Stimulated activated CD8-positive, alpha-beta memory T cell treated with anti-CD3 and anti-CD28 coated beads, Interleukin-2, amount 100 ng/mL, for 48 hours (primary cell): ENCODE data around the gene AKAP6.

Source experiments
- DNase-seq, 2 donors: peaks; one replicate each; pipeline ENCODE4 v3.0.0-alpha.2; 2020; ENCODE audit warnings: low read depth in 2 of 2

Gene AKAP6

DNA sequence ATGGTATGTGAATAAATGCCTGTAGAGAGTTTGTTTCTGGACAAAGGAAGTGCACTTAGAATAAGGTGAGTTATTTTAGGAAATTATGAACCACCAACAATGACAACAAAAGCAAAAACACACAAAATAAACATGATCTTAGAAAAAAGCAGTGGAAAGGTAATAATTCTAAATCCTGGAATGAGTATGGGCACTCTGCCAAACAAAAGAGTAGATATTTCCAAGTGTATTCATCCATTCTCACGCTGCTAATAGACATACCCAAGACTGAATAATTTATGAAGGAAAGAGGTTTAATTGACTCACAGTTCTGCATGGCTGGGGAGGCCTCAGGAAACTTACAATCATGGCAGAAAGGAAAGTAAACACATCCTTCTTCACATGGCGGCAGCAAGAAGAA, 340.3 kb downstream of the AKAP6 start:
- DNase-seq = no peak

DNA sequence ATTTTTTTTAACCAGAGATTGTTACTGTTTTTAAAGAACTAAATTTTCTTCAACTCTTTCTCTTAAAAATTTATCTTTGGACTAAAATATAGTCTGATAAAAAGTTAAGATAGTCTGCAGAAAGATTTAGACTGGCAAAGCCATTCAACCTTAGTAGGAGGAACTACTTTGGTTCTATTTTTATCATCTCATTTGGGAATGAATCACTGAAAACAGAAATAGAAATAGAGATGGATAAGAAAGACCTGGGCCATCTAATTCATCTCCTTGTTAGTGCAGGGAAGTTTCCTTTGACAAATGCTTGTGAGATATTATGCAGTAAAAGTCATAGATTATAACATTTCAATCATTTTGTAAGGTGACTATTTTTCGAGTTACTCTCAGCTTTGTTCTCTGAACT, 346.3 kb downstream of the AKAP6 start:
- DNase-seq = no peak

DNA sequence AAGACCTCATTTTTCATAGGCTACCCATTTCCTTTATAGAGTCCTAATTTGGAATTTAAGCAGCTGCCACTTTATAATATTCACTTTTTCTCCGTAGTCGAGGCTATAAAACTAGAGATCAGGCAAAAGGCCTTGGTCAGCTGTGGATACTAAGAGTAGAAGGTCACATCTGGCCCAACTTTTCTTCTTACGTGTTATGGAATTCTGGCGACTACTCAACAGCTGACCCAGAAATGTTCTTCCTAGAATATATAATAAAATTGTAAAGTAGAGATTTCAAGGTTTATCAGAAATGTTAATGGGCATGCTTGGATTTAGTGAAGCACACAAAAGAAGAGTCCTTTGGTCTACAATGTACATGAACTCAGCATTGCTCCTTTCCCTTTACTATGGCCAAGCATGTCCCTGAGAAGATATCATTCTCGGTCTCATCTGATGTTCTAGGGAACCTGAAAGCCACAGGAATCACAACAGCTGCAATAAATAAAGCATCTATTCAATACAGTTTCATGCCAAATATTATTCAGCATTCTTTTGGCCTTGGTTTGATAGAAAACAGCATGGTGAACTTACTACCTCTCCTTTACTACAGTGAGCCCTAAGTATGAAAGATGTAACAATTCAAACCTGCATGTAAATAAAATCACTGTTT, 348.2 kb downstream of the AKAP6 start:
- DNase-seq = no peak

DNA sequence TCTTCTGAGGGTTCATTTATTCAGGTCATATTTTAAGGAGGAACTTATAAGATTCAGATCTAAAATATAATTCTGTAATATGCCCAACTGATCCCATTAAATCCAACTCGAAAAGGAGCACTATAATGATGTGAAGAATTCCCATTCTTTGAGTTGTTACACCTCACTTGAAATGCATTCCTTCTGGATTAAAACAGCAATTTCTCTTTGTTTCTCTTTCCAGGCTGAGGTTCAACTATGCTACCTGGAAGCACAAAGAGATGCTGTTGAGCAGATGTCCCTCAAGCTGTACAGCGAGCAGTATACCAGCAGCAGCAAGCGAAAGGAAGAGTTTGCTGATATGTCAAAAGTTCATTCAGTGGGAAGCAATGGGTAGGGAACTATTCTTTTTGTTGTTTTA, 349.0 kb downstream of the AKAP6 start:
- no peak for DNase-seq

DNA sequence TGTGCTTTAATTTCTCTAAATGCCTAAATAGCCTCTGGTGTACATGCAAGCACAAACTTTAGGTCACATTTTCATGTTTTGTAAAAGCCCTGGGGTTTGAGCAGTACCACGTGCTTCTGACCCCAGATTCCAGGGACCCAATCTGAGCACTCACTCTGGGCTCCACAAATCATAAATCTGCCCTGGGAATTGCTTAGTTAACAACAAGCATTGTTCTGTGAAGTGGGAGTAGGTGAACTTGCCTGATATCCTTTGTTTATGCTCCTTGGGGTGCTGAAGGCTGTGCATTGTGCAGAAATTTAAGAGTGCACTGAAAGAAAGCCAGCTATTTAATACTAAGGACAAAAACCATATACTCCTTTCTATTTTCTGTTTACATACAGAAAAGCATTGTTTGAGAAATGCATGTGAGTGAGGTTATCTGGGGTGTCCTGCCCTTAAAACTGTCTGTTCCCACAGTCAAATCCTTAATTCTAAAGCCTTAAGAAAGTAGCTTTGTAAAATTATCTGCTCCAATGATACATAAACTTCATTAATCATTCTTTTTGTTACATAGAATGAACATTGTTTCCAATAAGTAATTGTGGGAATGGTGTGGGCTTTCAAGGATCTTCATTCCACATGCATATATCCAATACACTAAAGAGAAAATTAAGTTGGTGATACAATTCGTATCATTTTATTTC, 351.0 kb downstream of the AKAP6 start:
- DNase-seq = no peak

GRCh38 chr14:32681598-32681997, 352.5 kb downstream of the AKAP6 start:
- no peak for DNase-seq

- DNase-seq = no peak
Measured at GRCh38 chr14:32682214-32682613, 353.1 kb downstream of the AKAP6 start.

- no peak for DNase-seq
Measured at GRCh38 chr14:32683679-32684078, 354.6 kb downstream of the AKAP6 start.

DNA sequence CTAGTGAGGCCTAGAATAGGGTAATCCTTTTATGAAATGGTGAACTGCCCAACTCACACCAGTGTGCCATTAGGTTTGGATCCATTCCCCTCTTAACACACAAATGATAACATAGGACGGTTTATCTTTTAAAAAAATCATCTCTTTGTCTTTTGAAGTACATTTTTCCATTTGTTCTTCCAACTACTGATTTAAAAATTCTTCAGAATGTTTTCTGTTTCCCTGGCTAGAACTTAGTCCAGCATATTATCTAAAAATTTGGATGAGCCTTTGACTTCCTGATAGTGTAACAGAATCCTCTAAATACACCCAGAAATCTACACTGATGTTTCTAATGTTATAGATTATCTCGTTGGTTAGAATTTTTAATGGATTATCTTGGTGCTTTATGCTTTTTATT, 359.8 kb downstream of the AKAP6 start:
- DNase-seq = no peak

GRCh38 chr14:32692441-32692840, 363.3 kb downstream of the AKAP6 start:
- DNase-seq = no peak

DNA sequence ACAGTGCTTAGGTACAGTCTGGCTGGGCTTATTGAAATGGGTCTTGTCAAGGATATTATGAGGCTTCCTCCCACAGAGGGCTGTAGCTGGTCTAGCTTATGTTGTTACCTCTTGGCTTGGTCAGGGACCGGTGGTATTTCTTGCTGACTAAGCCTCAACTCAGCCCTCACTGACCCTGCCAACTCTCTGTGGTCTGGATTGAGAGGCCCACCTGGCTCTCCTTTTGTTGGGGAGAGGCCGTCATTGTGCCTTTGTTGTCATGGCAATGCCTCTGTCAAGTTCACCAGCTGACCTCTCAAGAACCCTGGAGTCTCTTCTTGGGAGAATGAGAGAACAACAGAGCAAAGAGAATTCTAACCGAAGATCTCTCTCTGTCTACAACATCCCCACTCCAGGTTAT, 364.0 kb downstream of the AKAP6 start:
- DNase-seq = no peak

GRCh38 chr14:32694795-32695449, 365.8 kb downstream of the AKAP6 start:
- DNase-seq = no peak

DNA sequence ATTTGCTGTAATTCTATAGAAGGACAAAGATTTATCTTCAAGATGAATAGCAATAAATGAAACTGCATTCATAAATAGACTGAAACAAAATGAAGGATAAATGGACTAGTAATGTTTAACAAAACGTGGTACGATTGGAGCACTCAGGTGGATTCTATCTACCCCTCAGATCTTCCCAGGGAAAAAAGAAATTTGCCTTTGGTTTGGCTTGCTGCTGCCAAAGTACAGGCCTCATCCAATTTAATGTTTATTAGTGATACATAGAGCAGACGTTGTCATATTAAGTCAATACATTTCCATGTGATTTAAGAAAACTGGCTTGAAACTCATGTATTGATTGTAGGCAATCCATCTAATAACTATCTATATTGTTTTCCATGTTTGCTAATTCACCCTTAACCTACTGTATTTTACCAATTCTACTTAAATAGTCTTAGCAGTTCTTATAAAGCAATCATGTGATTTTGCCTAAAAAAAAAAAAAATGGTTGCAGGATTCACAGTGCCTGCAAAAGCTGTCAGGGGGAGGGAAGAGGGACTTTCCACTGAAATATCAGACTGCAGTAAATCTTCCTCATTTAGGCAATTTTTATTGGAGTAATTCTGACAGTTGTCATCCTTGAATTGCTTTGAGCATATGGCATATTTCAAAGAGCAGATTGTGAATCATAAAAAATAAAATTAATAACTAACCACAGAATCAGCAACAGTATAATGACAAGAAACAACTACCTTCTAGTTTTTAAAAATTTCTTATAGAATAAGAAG, 367.4 kb downstream of the AKAP6 start:
- no peak for DNase-seq

DNA sequence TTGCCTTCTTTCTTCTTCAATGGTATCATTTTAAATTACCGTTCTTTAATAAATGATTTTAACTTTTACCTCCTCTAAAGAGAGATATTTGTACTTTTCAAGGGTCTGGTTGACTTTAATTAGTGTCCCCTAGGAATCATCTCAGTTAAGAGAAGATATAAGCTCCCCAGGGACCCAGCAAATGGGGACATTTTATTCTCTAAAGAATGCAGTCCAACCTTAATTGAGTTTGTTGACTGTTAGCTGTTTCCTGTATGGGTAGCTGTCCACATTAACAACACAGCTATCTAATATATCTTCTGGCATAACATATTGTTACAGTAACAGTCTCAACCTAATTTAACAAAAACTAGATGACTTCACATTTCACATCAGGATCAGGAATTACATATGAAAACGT, 368.0 kb downstream of the AKAP6 start:
- DNase-seq = no peak

GRCh38 chr14:32697704-32698103, 368.6 kb downstream of the AKAP6 start:
- no peak for DNase-seq

GRCh38 chr14:32698831-32699230, 369.7 kb downstream of the AKAP6 start:
- no peak for DNase-seq

- DNase-seq = no peak
Measured at GRCh38 chr14:32701475-32701874, 372.4 kb downstream of the AKAP6 start.

GRCh38 chr14:32702088-32702487, 373.0 kb downstream of the AKAP6 start:
- DNase-seq = no peak

DNA sequence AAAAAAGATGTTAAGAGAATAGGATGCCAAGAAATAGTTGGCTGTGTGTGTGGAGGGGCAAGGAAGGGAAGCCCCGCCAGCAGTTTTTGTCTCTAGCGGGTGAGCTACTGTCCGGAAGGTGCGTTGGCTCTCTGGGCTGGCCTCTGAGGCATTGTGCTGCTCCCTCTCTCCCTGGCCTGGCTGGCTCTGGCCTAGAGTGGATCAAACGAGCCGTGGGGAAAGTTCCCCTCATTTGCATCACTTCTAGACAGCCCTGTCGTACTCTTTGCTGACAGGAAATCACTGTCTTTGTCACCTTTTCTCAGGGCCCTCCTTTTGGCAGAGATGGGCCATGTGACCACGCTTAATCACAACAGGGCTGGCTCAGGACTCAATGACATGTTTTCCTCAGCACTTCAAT, 373.5 kb downstream of the AKAP6 start:
- DNase-seq = no peak

- no peak for DNase-seq
Measured at GRCh38 chr14:32703183-32703621, 374.1 kb downstream of the AKAP6 start.

DNA sequence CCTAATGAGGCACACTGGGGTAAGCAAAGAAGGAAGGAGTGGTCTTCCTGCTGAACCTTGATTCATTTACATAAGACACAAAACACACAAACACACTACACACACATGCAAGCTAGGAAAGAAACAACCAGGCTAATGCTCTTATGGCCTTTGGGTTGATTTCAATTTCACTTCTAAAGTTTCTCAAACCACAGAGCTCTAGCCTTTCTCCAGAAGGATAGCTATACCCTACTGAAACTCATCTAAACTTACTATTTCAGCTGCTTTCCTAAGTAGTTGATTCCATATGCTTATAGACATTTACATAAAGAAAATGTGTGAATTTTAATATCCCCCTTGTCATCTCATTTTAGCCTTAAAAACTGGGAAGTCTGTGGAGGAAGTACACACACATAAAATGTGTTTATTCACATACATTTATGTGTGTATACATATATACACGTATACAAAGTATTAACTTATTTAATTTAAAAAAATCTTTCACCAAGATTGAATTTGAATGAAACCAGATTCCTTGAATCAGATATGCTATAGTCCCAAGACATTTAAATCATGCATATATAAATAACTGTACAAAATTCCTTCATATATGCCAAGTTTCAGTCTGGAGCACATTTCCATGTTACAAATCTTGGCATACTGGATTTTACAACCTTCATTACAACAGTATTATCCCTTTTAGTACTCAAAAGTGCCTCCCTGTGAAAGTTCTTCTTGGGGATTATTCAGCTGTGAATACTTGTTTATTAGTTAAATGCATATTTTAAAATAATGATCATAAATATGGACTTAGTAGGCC, 377.8 kb downstream of the AKAP6 start:
- DNase-seq = no peak
